ENCODE measurements around the gene GOLGA6L10.

Gene GOLGA6L10

DNA sequence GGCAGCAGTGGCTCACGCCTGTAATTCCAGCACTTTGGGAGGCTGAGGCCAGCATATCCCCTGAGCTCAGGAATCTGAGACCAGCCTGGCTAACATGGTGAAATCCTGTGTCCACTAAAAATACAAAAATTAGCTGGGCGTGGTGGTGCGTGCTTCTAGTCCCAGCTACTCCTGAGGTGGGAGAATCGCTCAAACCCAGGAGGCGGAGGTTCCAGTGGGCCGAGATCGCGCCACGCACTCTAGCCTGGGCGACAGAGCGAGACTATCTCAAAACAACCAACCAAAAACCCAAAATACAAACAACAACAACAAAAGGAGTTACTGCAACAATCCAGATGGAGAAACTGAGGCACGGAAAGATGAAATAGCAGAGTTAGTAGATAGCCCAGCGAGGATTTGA is 51.2 kb downstream of the GOLGA6L10 start:
- FAIRE-seq: no peak

DNA sequence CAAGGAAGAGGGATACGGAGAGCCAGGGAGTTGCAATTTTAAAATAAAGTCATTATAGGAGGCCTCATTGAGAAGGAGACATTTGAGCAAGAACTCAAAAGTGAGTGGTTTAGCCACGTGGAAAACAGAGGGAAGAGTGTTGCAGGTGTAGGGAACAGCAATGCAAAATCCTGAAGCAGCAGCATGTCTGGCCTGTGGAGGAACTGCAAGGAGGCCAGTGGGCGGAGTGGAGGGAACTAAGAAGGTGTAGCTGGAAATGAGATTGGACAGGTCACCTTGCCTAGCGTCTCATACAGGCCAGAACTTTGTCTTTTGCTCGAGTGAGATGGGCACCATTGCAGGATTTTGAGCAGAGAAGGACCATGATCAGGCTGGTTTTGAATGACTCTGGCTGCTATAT is 51.7 kb downstream of the GOLGA6L10 start:
- no peak for FAIRE-seq

DNA sequence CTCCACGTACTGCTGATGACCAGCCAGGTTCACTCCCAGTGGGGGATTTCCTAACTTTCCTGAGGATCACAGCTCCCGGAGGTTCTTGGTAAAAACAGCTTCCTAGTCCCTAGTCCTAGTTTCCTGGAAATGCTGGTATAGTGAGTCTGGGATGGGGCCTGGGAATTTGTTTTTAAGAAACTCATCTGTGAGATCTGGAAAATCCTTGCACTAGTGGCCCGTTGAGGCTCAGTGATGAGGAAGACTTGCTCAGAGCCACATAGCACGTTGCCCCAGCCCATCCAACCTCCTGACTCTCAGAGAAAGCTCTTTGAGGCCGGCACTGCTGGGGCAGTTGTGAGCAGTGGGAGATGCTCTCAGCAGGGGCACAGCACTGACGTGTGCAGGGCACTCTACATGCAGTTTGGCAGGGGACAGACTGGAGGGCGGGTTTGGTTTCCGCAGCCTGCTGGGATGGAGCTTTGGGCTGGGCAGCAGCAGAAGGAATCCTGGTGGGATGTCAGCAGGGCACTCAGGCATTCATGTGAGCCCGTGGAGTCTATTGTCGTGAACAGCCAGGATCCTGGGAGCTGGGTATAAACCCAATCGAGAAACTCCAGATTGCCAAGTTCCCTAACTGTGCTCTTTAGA is 55.1 kb downstream of the GOLGA6L10 start:
- FAIRE-seq: no peak

GRCh38 chr15:82292271-82292670 is 57.0 kb downstream of the GOLGA6L10 start:
- FAIRE-seq: no peak

Data from TTC549 (cell line).